Fibroblast of lung (primary cell): ENCODE data around the gene PIP5K1C. TPM values are rescaled to one million over a fixed set of nuclear protein-coding genes. Genes with fewer than 3 reads are reported as not detected.

Experiments used
- DNase-seq, 2 donors: peaks; one replicate each; pipeline versions ENCODE4 v3.0.0 to v3.0.0-alpha.2; 2010; ENCODE audit warnings: low read depth in 2 of 2
- H2AFZ ChIP-seq: 2 replicates; pipeline ENCODE4 v1.5.1; 2012; ENCODE audit warnings: low read length, control low read depth, inconsistent platforms
- H3K27ac ChIP-seq: 2 replicates; pipeline ENCODE4 v1.5.1; 2011; ENCODE audit warnings: low read length, control low read depth; ENCODE audit not compliant: insufficient read depth
- H3K27me3 ChIP-seq: 2 replicates; pipeline ENCODE4 v1.5.1; 2011; ENCODE audit warnings: mild to moderate bottlenecking, low read length; ENCODE audit not compliant: control insufficient read depth, insufficient read depth
- H3K36me3 ChIP-seq: 2 replicates; pipeline ENCODE4 v1.5.1; 2011; ENCODE audit warnings: low read length; ENCODE audit not compliant: control insufficient read depth, insufficient read depth
- H3K4me1 ChIP-seq: 2 replicates; pipeline ENCODE4 v1.5.1; 2011; ENCODE audit warnings: low read length; ENCODE audit not compliant: control insufficient read depth, insufficient read depth; ENCODE audit errors: extremely low read depth
- H3K4me2 ChIP-seq: 2 replicates; pipeline ENCODE4 v1.5.1; 2011; ENCODE audit warnings: low read length, control low read depth; ENCODE audit not compliant: insufficient read depth; ENCODE audit errors: extremely low read depth
- H3K4me3 ChIP-seq, 4 experiments: fragments of 200-600 bp in 1 of 4; sonication (generic) in 1 of 4; replicated peaks in 1 of 4; 2 replicates each; pipeline ENCODE4 v1.5.1; 2011 to 2016; ENCODE audit warnings: low read length in 4 of 4, low read depth in 3 of 4, mild to moderate bottlenecking in 3 of 4, control low read depth in 2 of 4, inconsistent platforms in 1 of 4, mixed read lengths in 1 of 4; ENCODE audit not compliant: insufficient read depth in 1 of 4; ENCODE audit errors: control extremely low read depth in 1 of 4
- H3K79me2 ChIP-seq: 2 replicates; pipeline ENCODE4 v1.5.1; 2012; ENCODE audit warnings: mild to moderate bottlenecking, low read length, inconsistent platforms; ENCODE audit not compliant: control insufficient read depth, insufficient read depth
- H3K9ac ChIP-seq: 2 replicates; pipeline ENCODE4 v1.5.1; 2011; ENCODE audit warnings: mild to moderate bottlenecking, low read length, control low read depth; ENCODE audit not compliant: insufficient read depth
- H3K9me3 ChIP-seq: 2 replicates; pipeline ENCODE4 v1.5.1; 2012; ENCODE audit warnings: low read depth, low read length; ENCODE audit not compliant: control insufficient read depth, insufficient read depth
- H4K20me1 ChIP-seq: 2 replicates; pipeline ENCODE4 v1.5.1; 2011; ENCODE audit warnings: low read length; ENCODE audit not compliant: control insufficient read depth, insufficient read depth; ENCODE audit errors: extremely low read depth
- EZH2 ChIP-seq: IDR thresholded peaks from 2 replicates; pipeline ENCODE4 v1.5.1; 2012; ENCODE audit warnings: low read length, control low read depth, mild to moderate bottlenecking; ENCODE audit errors: missing control alignments
- polyA plus RNA-seq, 2 donors: library from polyadenylated mRNA; depleted of rRNA in 1 of 2; stranded (reverse) in 1 of 2; unstranded in 1 of 2; fragments of >200 nt; gene quantifications; 2 replicates each; pipeline ENCODE4 v1.2.1, GENCODE V29; 2011 to 2012; ENCODE audit warnings: missing spikeins in 1 of 2
- total RNA-seq: library from RNA; depleted of rRNA; stranded (reverse); fragments of >200 nt; gene quantifications from 2 replicates; pipeline ENCODE4 v1.2.1, GENCODE V29; 2014
- TF ChIP-seq, protein P1 (sequence below), 2 donors: IDR thresholded peaks in 1 of 2; conservative IDR thresholded peaks in 1 of 2; 1 replicate in 1 of 2; 2 replicates in 1 of 2; pipeline ENCODE4 v1.5.1; 2011 to 2012; ENCODE audit warnings: low read length in 2 of 2, control low read depth in 1 of 2, inconsistent platforms in 1 of 2, low read depth in 1 of 2, mild to moderate bottlenecking in 1 of 2

Gene PIP5K1C
- total and polyA plus RNA-seq, 2 donors (not counting 1 experiment from before 2014, with no cell fraction given): 8.7 to 16.7 TPM

DNA sequence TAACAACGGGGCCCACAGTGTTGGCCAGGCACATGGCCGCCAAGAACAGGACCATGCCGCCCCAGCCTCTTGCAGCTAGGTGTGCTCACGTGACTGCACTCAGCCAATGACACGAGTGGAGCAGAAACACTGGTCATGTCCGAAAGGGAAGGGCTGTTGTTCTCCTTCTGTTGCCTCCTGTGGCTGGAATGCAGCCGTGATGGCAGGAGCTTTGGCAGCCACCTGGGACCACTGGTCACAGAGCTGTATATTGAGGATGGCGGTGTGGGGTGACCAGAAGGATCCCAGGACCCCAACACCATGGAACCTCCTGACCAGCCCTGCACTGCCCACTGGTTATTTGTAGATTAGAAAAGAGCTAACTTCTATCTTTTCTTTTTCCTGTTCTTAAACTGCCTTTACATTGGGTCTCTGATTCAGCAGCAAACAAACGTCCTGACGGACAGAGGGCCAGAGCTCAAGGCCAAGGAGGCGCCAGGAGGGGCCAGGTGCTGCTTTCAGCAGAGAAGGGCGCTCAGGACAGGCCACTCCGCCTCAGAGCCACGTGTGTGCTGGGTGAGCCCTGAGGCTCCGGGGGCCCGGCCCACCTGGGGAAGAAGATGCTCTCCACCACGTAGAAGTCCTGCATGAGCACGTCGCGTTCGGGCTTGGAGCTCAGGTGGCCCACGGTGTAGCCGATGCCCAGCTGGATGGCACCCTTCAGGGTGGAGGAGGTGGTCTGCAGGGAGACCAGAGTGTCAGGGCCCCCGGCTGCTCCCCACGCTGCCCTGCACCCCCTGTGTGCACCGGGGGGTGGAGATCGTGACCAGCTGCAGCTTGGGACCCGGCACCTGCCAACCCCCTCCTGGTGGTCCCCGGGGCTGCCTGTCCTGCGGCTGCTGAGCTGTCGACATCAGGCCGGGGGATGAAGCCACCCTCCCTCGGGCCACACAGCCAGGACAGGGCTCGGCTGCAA, 38.7 kb downstream of the PIP5K1C start:
- no peak overlapping the region for H2AFZ ChIP-seq
- peaks cover 27% of the 10 kb centered on the region for H3K36me3 ChIP-seq
- TF ChIP-seq EZH2: no peak
- TF ChIP-seq, protein P1, sequence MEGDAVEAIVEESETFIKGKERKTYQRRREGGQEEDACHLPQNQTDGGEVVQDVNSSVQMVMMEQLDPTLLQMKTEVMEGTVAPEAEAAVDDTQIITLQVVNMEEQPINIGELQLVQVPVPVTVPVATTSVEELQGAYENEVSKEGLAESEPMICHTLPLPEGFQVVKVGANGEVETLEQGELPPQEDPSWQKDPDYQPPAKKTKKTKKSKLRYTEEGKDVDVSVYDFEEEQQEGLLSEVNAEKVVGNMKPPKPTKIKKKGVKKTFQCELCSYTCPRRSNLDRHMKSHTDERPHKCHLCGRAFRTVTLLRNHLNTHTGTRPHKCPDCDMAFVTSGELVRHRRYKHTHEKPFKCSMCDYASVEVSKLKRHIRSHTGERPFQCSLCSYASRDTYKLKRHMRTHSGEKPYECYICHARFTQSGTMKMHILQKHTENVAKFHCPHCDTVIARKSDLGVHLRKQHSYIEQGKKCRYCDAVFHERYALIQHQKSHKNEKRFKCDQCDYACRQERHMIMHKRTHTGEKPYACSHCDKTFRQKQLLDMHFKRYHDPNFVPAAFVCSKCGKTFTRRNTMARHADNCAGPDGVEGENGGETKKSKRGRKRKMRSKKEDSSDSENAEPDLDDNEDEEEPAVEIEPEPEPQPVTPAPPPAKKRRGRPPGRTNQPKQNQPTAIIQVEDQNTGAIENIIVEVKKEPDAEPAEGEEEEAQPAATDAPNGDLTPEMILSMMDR (conservative IDR thresholded peaks at IDR 0.05 in 1 of 2, IDR thresholded peaks at IDR 0.05 in 1 of 2; ENCODE audit: low read depth in 1 of 2, low read length in 2 of 2): no peak
- H3K9ac ChIP-seq: no peak overlapping the region
- H3K27me3 ChIP-seq: no peaks in the 10 kb centered on the region
- DNase-seq: no peak
- no peak overlapping the region for H3K4me2 ChIP-seq
- no peaks in the 10 kb centered on the region for H3K9me3 ChIP-seq
- H3K4me3 ChIP-seq: no peak overlapping the region
- no peaks in the 10 kb centered on the region for H3K4me1 ChIP-seq
- no peaks in the 10 kb centered on the region for H3K79me2 ChIP-seq
- H3K27ac ChIP-seq: no peak overlapping the region
- H4K20me1 ChIP-seq: no peaks in the 10 kb centered on the region

DNA sequence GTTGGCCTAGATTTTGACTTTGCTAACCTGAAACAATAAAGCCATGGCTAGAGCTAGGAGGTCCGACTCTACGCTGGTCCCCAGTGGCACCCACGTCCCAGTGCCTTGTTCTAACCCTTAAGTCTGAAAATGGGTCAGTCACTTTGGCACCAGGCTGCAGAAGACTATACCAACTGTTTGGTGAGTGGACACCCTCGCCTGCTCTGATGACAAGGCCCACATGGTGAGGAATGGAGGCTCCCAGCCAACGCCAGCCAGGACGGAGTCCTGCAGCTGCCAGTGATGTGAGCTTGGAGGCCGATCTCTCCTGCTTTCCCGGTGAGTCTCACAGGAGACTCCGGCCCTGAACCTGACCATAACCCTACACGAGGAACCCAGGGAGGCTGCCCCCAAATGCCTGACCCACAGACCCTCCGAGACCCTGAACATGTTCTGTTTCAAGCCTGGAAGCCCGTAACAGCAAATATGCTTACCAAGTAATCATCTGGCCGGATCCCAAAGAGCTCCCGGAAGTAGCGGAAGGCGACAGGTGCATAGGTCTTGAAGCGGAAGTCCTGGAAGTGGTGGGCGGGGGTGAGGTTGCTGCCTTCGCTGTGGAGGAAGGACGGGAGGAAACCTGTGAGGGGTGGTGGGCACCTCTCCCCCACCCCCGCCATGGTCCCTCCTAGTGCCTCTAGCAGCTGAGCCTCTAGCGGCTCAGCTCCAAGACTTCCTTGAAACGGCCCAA, 39.6 kb downstream of the PIP5K1C start:
- Histone ChIP-seq H3K79me2 (no peaks in the 10 kb centered on the region), H4K20me1 (no peaks in the 10 kb centered on the region), H2AFZ (no peak overlapping the region), H3K9ac (no peak overlapping the region), H3K4me1 (no peaks in the 10 kb centered on the region), H3K36me3 (peaks cover 29% of the 10 kb centered on the region), H3K9me3 (no peaks in the 10 kb centered on the region), H3K27me3 (no peaks in the 10 kb centered on the region), H3K4me3 (no peak overlapping the region), H3K4me2 (no peak overlapping the region), H3K27ac (no peak overlapping the region)
- TF ChIP-seq, protein P1 (conservative IDR thresholded peaks at IDR 0.05 in 1 of 2, IDR thresholded peaks at IDR 0.05 in 1 of 2; ENCODE audit: low read depth in 1 of 2, low read length in 2 of 2): no peak
- TF ChIP-seq EZH2: no peak
- no peak for DNase-seq

DNA sequence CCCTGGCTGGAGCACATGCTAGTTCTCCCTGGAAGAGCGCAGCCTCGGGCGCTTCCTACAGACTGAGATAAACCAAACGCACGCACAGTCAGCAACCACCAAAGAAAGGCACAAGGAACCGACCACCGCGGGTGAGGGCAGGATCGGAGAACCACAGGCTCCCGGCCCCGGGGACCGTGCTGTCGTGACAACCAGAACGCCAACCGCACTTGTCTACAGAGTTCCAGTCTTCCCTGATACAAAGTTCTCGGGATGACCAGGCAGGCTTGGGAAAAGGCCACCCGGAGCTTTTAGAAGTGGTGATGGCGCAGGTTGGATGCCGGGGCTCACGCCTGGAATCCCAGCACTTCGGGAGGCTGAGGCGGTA, 40.5 kb downstream of the PIP5K1C start:
- no peak for DNase-seq
- Histone ChIP-seq H3K27ac (no peak overlapping the region), H3K27me3 (no peaks in the 10 kb centered on the region), H3K9me3 (no peaks in the 10 kb centered on the region), H3K4me1 (no peaks in the 10 kb centered on the region), H4K20me1 (no peaks in the 10 kb centered on the region), H2AFZ (no peak overlapping the region), H3K9ac (no peak overlapping the region), H3K4me2 (no peak overlapping the region), H3K4me3 (no peak overlapping the region), H3K79me2 (no peaks in the 10 kb centered on the region), H3K36me3 (peaks cover 27% of the 10 kb centered on the region)
- TF ChIP-seq EZH2: no peak
- TF ChIP-seq, protein P1 (conservative IDR thresholded peaks at IDR 0.05 in 1 of 2, IDR thresholded peaks at IDR 0.05 in 1 of 2; ENCODE audit: low read depth in 1 of 2, low read length in 2 of 2): no peak
